Keratinocyte (primary cell): Measurements from ENCODE around the gene ZNRF1. TPM values are rescaled to one million over a fixed set of nuclear protein-coding genes. Genes with fewer than 3 reads are reported as not detected.
"Not testable (repeated sequence)": the region's sequence is repeated elsewhere in the genome, so short reads cannot be mapped to it uniquely, and the experiment has no call there.

Source experiments
- DNase-seq: peaks from one replicate; pipeline ENCODE4 v3.0.0-alpha.2; 2011; ENCODE audit warnings: low read depth, missing footprints, low spot score
- FAIRE-seq: peaks from 2 replicates; lab custom pipeline; 2011; peaks lifted over from hg19 to GRCh38; lab: Jason Lieb, UNC
- H2AFZ ChIP-seq: 2 replicates; pipeline ENCODE4 v1.6.0; 2012; ENCODE audit warnings: low read length, control low read depth, inconsistent platforms; ENCODE audit not compliant: control insufficient read depth
- H3K27ac ChIP-seq: 2 replicates; pipeline ENCODE4 v1.5.1; 2011; ENCODE audit warnings: low read length; ENCODE audit not compliant: control insufficient read depth, insufficient read depth
- H3K27me3 ChIP-seq: 3 replicates; pipeline ENCODE4 v1.6.0; 2011; ENCODE audit warnings: low read length; ENCODE audit not compliant: control insufficient read depth, insufficient read depth; ENCODE audit errors: extremely low read depth
- H3K36me3 ChIP-seq, 2 experiments: 2 replicates in 1 of 2; 3 replicates in 1 of 2; pipeline ENCODE4 v1.5.1; 2011; ENCODE audit warnings: low read length in 2 of 2, mild to moderate bottlenecking in 1 of 2; ENCODE audit not compliant: control insufficient read depth in 2 of 2, insufficient read depth in 2 of 2; ENCODE audit errors: extremely low read depth in 1 of 2
- H3K4me1 ChIP-seq: 3 replicates; pipeline ENCODE4 v1.5.1; 2011; ENCODE audit warnings: low read length; ENCODE audit not compliant: control insufficient read depth, insufficient read depth; ENCODE audit errors: extremely low read depth
- H3K4me2 ChIP-seq: 3 replicates; pipeline ENCODE4 v1.6.0; 2011; ENCODE audit warnings: low read depth, low read length; ENCODE audit not compliant: control insufficient read depth, insufficient read depth; ENCODE audit errors: extremely low read depth
- H3K4me3 ChIP-seq, 3 experiments: fragments of 200-600 bp in 1 of 3; sonication (generic) in 1 of 3; 2 replicates in 2 of 3; 3 replicates in 1 of 3; pipeline ENCODE4 v1.5.1; 2011 to 2016; ENCODE audit warnings: low read length in 3 of 3, mild to moderate bottlenecking in 3 of 3, control low read depth in 2 of 3, inconsistent platforms in 1 of 3, low read depth in 1 of 3, mixed read lengths in 1 of 3, mixed run types in 1 of 3, moderate library complexity in 1 of 3; ENCODE audit not compliant: control insufficient read depth in 2 of 3, insufficient read depth in 2 of 3; ENCODE audit errors: extremely low read depth in 1 of 3
- H3K79me2 ChIP-seq: 2 replicates; pipeline ENCODE4 v1.6.0; 2012; ENCODE audit warnings: low read length; ENCODE audit not compliant: control insufficient read depth, insufficient read depth
- H3K9ac ChIP-seq: 3 replicates; pipeline ENCODE4 v1.6.0; 2011; ENCODE audit warnings: low read length; ENCODE audit not compliant: control insufficient read depth, insufficient read depth; ENCODE audit errors: extremely low read depth
- H3K9me1 ChIP-seq: 3 replicates; pipeline ENCODE4 v1.6.0; 2011; ENCODE audit warnings: low read length; ENCODE audit not compliant: control insufficient read depth, insufficient read depth; ENCODE audit errors: extremely low read depth
- H3K9me3 ChIP-seq: 2 replicates; pipeline ENCODE4 v1.5.1; 2012; ENCODE audit warnings: low read depth, low read length; ENCODE audit not compliant: control insufficient read depth
- H4K20me1 ChIP-seq: 3 replicates; pipeline ENCODE4 v1.6.0; 2011; ENCODE audit warnings: low read length; ENCODE audit not compliant: control insufficient read depth, insufficient read depth; ENCODE audit errors: extremely low read depth
- EZH2 ChIP-seq: IDR thresholded peaks from one replicate; pipeline ENCODE4 v1.6.1; 2012; ENCODE audit warnings: inconsistent platforms, mild to moderate bottlenecking, low read length, moderate library complexity
- dilution Hi-C: fragments of 300-500 bp; cut with MboI; formaldehyde crosslinking; loops from one replicate; pipeline ENCODE4 v1.7.0; 2020; ENCODE audit warnings: low sequenced_read_pairs; ENCODE audit not compliant: extremely low pct_ligation_motif_present
- polyA plus RNA-seq, 5 experiments: library from polyadenylated mRNA; depleted of rRNA in 3 of 5; stranded (reverse) in 3 of 5; stranded (forward) in 1 of 5; unstranded in 1 of 5; fragments of >200 nt; gene quantifications; 1 replicate in 1 of 5; 2 replicates in 3 of 5; 3 replicates in 1 of 5; pipeline versions ENCODE4 v1.2.1 to v1.2.3, GENCODE V29; 2011 to 2012; ENCODE audit warnings: missing spikeins in 2 of 5, low read depth in 1 of 5, low replicate concordance in 1 of 5
- TF ChIP-seq, protein P1 (sequence below), 3 experiments: IDR thresholded peaks in 1 of 3; conservative IDR thresholded peaks in 1 of 3; optimal IDR thresholded peaks in 1 of 3; 2 replicates in 2 of 3; 3 replicates in 1 of 3; pipeline versions ENCODE3 to v1.5.1; 2011; ENCODE audit warnings: low read length in 3 of 3, mild to moderate bottlenecking in 3 of 3, moderate library complexity in 2 of 3, control low read depth in 1 of 3, inconsistent platforms in 1 of 3; ENCODE audit not compliant: insufficient read depth in 2 of 3; ENCODE audit errors: extremely low read depth in 1 of 3

ZNRF1 gene
- polyA plus RNA-seq, 1 donor (not counting 4 experiments of a cell fraction or from before 2014, with no cell fraction given) = 19.1 TPM

DNA sequence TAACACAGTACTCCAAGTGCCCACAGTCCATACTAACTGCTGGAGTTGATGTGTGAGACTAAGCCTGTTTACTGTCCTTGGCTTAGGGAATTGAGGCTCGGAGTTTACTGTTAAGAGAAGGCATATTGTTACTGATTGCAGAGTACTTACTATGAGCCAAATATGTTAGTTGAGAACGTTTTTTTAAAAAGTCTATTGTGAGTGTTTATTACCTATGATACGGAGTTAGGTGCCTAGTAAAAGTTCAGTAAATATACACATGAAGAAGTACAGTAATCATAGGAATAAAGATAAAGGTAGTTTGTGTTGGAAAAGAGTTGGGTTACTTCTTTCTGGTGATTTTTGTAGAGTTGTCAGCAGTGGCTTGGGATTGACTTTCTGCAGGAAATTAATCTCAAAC lies 25.4 kb downstream of the ZNRF1 start:
- Histone ChIP-seq H3K9me1 (no peaks in the 10 kb centered on the region), H3K36me3 (no peaks in the 10 kb centered on the region), H3K9ac (no peak overlapping the region), H3K4me1 (no peaks in the 10 kb centered on the region), H3K9me3 (peaks cover 3% of the 10 kb centered on the region), H2AFZ (no peak overlapping the region), H3K4me2 (no peak overlapping the region), H4K20me1 (no peaks in the 10 kb centered on the region), H3K27ac (no peak overlapping the region), H3K4me3 (no peak overlapping the region), H3K79me2 (peaks cover 35% of the 10 kb centered on the region), H3K27me3 (no peaks in the 10 kb centered on the region)
- no peak for DNase-seq
- TF ChIP-seq, protein P1, sequence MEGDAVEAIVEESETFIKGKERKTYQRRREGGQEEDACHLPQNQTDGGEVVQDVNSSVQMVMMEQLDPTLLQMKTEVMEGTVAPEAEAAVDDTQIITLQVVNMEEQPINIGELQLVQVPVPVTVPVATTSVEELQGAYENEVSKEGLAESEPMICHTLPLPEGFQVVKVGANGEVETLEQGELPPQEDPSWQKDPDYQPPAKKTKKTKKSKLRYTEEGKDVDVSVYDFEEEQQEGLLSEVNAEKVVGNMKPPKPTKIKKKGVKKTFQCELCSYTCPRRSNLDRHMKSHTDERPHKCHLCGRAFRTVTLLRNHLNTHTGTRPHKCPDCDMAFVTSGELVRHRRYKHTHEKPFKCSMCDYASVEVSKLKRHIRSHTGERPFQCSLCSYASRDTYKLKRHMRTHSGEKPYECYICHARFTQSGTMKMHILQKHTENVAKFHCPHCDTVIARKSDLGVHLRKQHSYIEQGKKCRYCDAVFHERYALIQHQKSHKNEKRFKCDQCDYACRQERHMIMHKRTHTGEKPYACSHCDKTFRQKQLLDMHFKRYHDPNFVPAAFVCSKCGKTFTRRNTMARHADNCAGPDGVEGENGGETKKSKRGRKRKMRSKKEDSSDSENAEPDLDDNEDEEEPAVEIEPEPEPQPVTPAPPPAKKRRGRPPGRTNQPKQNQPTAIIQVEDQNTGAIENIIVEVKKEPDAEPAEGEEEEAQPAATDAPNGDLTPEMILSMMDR (optimal IDR thresholded peaks at IDR 0.05 in 1 of 3, IDR thresholded peaks at IDR 0.05 in 1 of 3, conservative IDR thresholded peaks at IDR 0.05 in 1 of 3; ENCODE audit: extremely low read depth in 1 of 3, insufficient read depth in 2 of 3, low read length in 3 of 3) = no peak
- dilution Hi-C loops = no loop called here
- no peak for FAIRE-seq

DNA sequence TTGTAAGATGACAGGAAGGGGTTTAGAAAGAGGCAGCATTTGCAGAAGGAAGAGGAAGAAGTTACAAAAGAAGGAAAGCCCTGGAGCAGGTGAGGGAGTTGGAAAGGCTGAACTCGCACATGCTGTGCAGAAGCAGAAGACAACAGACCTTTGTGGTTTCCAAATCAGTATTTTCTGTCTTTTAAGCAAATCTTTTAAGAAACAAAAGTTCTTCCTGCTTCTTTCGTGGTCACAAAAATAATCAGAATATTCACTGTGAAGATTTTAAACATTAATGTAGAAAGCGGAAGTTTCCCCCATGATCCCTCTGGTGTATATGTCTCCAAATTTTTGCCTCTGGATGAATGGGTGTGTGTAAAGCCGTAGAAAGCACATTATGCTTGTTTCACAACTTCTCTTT lies 25.8 kb downstream of the ZNRF1 start:
- TF ChIP-seq EZH2 = no peak
- no peak for FAIRE-seq
- H3K27ac ChIP-seq = no peak overlapping the region
- no peak for DNase-seq
- no peaks in the 10 kb centered on the region for H3K4me1 ChIP-seq
- no peak overlapping the region for H3K9ac ChIP-seq
- dilution Hi-C loops = no loop called here
- no peak overlapping the region for H2AFZ ChIP-seq
- H3K27me3 ChIP-seq = no peaks in the 10 kb centered on the region
- H3K9me3 ChIP-seq = peaks cover 3% of the 10 kb centered on the region
- H3K9me1 ChIP-seq = no peaks in the 10 kb centered on the region
- no peaks in the 10 kb centered on the region for H4K20me1 ChIP-seq
- no peak overlapping the region for H3K4me2 ChIP-seq
- H3K79me2 ChIP-seq = peaks cover 31% of the 10 kb centered on the region
- H3K36me3 ChIP-seq = no peaks in the 10 kb centered on the region
- no peak overlapping the region for H3K4me3 ChIP-seq

DNA sequence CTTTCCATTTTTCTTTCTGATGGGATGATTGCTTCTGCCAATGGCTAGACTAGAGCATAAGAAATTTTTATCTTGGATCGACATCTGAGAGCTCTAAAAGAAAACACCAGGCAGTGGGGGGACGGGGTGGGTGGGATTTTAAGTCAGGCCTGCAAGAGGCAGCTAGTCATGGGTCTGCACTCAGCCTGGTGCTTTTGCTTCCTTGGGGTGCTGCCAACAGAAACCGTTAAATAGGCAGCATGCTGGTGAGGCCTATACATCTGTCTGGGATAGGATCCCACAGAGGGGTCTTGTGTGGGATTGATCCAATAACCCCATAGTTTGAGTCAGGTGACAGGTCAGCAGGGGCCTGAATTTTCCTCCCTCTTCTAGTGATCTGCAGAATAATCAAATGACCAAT lies 26.9 kb downstream of the ZNRF1 start:
- no peak for DNase-seq
- no peaks in the 10 kb centered on the region for H4K20me1 ChIP-seq
- H3K9me1 ChIP-seq = no peaks in the 10 kb centered on the region
- no peak overlapping the region for H2AFZ ChIP-seq
- H3K9ac ChIP-seq = no peak overlapping the region
- no peaks in the 10 kb centered on the region for H3K4me1 ChIP-seq
- H3K4me3 ChIP-seq = no peak overlapping the region
- H3K36me3 ChIP-seq = no peaks in the 10 kb centered on the region
- H3K27me3 ChIP-seq = no peaks in the 10 kb centered on the region
- H3K79me2 ChIP-seq = peaks cover 27% of the 10 kb centered on the region
- TF ChIP-seq, protein P1 (optimal IDR thresholded peaks at IDR 0.05 in 1 of 3, IDR thresholded peaks at IDR 0.05 in 1 of 3, conservative IDR thresholded peaks at IDR 0.05 in 1 of 3; ENCODE audit: extremely low read depth in 1 of 3, insufficient read depth in 2 of 3, low read length in 3 of 3) = no peak
- no peak for TF ChIP-seq EZH2
- no peak for FAIRE-seq
- dilution Hi-C loops = no loop called here
- no peak overlapping the region for H3K27ac ChIP-seq
- H3K9me3 ChIP-seq = peaks cover 3% of the 10 kb centered on the region
- H3K4me2 ChIP-seq = no peak overlapping the region

DNA sequence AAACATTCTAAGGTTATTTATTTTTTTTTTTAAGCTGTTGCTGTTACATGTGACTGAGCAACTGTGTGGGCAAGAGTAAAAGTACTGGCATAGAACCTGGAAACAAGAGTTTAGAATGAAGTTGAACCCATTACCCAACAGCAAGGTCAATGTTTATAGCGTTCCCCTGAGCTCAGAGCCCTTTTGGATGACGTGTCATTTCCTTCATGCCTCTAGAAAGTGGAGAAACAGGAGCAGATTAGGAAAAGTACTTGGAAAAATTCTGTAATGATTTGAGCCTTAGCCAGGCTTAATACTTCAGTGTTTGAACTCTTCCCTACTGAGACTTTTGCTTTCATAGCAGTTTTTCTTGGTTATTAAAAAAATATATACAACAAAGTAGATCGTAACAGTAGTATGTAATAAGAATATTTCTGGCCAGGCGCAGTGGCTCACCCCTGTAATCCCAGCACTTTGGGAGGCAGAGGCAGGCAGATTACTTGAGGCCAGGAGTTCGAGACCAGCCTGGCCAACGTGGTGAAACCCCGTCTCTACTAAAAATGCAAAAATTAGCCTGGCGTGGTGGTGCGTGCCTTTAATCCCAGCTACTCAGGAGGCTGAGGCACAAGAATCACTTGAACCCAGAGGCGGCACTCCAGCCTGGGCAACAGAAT lies 27.5 kb downstream of the ZNRF1 start:
- dilution Hi-C loops = not testable (repeated sequence)
- peaks cover 24% of the 10 kb centered on the region for H3K79me2 ChIP-seq

More for the DNA sequence above, 27.5 kb downstream of the ZNRF1 start:
- FAIRE-seq, H3K27me3 ChIP-seq, H3K4me1 ChIP-seq, H3K4me3 ChIP-seq, H3K9ac ChIP-seq, H4K20me1 ChIP-seq, DNase-seq, H3K9me3 ChIP-seq, H3K36me3 ChIP-seq, H3K27ac ChIP-seq, H3K4me2 ChIP-seq, H3K9me1 ChIP-seq: not testable (repeated sequence)
- peak overlapping the region; percentile 9 for H2AFZ ChIP-seq
